ENCODE results near the gene SNTA1. TPM values are rescaled to one million over a fixed set of nuclear protein-coding genes. Genes with fewer than 3 reads are reported as not detected.
A peak's percentile ranks its signal among the peaks of the same experiment; 100 is the strongest.

The SNTA1 gene
- total and polyA plus RNA-seq, 2 of the 13 experiments (the other 11 are each of a cell fraction or from before 2014, with no cell fraction given) = 16.4 to 18.3 TPM

DNA sequence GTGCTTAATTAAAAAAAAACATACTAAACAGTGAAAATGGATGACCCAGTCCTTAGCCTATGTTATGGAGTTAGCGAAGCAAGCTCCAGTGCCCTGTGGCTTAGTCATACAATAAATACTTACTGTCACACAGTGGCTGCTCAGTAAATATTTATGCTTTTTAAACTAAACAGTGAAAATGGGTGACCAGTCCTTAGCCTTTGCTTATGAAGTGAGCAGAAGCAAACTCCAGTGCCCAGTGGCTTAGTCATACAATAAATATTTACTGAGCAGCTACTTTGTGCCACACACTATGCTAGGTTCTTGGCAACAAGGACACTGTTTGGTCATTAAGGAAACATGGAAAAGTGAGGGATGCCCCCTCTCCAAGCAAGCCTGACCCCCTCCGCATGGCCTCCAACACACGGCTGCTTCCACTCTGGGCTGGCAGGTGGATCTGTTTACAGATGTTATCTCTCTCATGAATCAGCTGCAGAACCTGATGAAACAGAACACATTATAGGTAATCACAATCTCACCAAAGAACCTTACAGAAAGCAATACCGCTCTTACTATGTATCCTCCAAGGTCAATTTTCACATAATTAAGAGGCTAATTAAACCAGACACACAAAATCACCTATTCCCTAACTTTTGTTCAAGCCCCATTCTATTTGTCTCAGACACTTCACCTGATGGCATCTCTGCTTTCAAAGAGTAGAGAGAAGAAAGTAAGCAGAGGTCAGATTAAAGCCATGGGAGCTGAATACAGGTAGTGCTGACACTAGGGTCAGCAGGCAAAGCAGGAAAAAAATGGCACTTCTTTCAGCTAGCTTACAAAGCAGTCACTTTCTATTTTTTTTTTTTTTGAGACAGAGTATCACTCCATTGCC, 69.6 kb downstream of the SNTA1 start (continued):
- TF ChIP-seq ZNF276 (CRISPR knock-in tag; IDR thresholded peaks at IDR 0.05; ENCODE audit: low read depth) (no peak), ZNF44 (CRISPR knock-in tag; IDR thresholded peaks at IDR 0.05) (0 out of 2 replicates have a peak, but pooled peaks have one; percentile 46), FOXP1 (IDR thresholded peaks at IDR 0.05) (peak; percentile 95), FOXP1 (CRISPR knock-in tag; IDR thresholded peaks at IDR 0.05) (peak; percentile 99), WIZ (CRISPR knock-in tag; IDR thresholded peaks at IDR 0.05) (no peak), SP5 (CRISPR knock-in tag; IDR thresholded peaks at IDR 0.05; ENCODE audit: borderline replicate concordance, low read depth) (peak; percentile 88), MAFK (conservative IDR thresholded peaks at IDR 0.05 in 1 of 2, IDR thresholded peaks at IDR 0.05 in 1 of 2; ENCODE audit: low read length in 2 of 2) (no peak; a peak in 3 of 4 replicates), NFKB2 (CRISPR knock-in tag; IDR thresholded peaks at IDR 0.05; ENCODE audit: borderline replicate concordance) (peak; percentile 41; the same call in 1 of the 2 replicates), TEAD2 (CRISPR knock-in tag; IDR thresholded peaks at IDR 0.05) (no peak), ZNF451 (CRISPR knock-in tag; IDR thresholded peaks at IDR 0.05) (no peak), EP300 (IDR thresholded peaks at IDR 0.05; ENCODE audit: low read depth in 2 of 2, low read length in 2 of 2) (peak; percentile 56 to 94), EP300 (CRISPR knock-in tag; IDR thresholded peaks at IDR 0.05; ENCODE audit: borderline replicate concordance) (peak; percentile 96), HBP1 (CRISPR knock-in tag; IDR thresholded peaks at IDR 0.05; ENCODE audit: low read depth) (peak; percentile 91), ZNF224 (CRISPR knock-in tag; IDR thresholded peaks at IDR 0.05) (no peak), ZNF331 (CRISPR knock-in tag; IDR thresholded peaks at IDR 0.05) (peak; percentile 94), ZNF432 (CRISPR knock-in tag; IDR thresholded peaks at IDR 0.05; ENCODE audit: borderline replicate concordance) (no peak), SYNCRIP (IDR thresholded peaks at IDR 0.05; ENCODE audit: insufficient read depth, low read depth, low read length) (no peak)
- TF ChIP-seq, protein P1, sequence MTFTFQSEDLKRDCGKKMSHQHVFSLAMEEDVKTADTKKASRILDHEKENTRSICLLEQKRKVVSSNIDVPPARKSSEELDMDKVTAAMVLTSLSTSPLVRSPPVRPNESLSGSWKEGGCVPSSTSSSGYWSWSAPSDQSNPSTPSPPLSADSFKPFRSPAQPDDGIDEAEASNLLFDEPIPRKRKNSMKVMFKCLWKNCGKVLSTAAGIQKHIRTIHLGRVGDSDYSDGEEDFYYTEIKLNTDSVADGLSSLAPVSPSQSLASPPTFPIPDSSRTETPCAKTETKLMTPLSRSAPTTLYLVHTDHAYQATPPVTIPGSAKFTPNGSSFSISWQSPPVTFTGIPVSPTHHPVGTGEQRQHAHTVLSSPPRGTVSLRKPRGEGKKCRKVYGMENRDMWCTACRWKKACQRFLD (CRISPR knock-in tag; IDR thresholded peaks at IDR 0.05; ENCODE audit: borderline replicate concordance) = peak; percentile 52; the same call in 1 of the 2 replicates
- TF ChIP-seq, protein P2, sequence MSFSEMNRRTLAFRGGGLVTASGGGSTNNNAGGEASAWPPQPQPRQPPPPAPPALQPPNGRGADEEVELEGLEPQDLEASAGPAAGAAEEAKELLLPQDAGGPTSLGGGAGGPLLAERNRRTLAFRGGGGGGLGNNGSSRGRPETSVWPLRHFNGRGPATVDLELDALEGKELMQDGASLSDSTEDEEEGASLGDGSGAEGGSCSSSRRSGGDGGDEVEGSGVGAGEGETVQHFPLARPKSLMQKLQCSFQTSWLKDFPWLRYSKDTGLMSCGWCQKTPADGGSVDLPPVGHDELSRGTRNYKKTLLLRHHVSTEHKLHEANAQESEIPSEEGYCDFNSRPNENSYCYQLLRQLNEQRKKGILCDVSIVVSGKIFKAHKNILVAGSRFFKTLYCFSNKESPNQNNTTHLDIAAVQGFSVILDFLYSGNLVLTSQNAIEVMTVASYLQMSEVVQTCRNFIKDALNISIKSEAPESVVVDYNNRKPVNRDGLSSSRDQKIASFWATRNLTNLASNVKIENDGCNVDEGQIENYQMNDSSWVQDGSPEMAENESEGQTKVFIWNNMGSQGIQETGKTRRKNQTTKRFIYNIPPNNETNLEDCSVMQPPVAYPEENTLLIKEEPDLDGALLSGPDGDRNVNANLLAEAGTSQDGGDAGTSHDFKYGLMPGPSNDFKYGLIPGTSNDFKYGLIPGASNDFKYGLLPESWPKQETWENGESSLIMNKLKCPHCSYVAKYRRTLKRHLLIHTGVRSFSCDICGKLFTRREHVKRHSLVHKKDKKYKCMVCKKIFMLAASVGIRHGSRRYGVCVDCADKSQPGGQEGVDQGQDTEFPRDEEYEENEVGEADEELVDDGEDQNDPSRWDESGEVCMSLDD (CRISPR knock-in tag; IDR thresholded peaks at IDR 0.05; ENCODE audit: borderline replicate concordance) = no peak
- TF ChIP-seq, protein P3, sequence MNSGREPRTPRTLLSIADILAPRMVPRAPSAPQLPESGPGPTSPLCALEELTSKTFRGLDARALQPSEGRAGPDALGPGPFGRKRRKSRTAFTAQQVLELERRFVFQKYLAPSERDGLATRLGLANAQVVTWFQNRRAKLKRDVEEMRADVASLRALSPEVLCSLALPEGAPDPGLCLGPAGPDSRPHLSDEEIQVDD (CRISPR knock-in tag; IDR thresholded peaks at IDR 0.05; ENCODE audit: borderline replicate concordance) = no peak
